Measurements from ENCODE around the gene TAC1.
"Not testable (repeated sequence)": the region's sequence is repeated elsewhere in the genome, so short reads cannot be mapped to it uniquely, and the experiment has no call there.

TAC1 gene, protein sequence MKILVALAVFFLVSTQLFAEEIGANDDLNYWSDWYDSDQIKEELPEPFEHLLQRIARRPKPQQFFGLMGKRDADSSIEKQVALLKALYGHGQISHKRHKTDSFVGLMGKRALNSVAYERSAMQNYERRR

DNA sequence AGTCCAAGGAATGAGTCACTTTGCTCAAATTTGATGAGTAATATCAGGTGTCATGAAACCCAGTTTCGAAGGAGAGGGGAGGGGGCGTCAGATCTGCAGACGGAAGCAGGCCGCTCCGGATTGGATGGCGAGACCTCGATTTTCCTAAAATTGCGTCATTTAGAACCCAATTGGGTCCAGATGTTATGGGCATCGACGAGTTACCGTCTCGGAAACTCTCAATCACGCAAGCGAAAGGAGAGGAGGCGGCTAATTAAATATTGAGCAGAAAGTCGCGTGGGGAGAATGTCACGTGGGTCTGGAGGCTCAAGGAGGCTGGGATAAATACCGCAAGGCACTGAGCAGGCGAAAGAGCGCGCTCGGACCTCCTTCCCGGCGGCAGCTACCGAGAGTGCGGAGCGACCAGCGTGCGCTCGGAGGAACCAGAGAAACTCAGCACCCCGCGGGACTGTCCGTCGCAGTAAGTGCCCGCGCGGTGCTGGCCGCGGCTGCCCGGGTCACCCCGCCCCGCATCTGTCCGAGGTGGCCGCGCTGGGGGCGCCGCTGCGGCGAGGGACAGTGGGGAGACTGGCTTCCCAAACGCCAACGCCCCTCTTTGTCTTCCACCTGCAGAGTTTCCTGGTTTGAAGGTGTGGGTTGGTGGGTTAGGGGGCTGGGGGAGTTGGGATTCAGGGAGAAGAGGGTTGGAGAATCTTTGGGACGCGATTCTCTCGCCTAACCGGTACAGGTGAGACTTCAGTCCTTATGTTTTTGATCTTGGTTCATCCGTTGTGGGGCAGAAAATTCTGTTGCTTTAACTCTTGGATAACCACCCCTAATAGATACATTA lies at the start of gene TAC1:
TSS of gene TAC1 (plus strand) at position 351 of the 829 bp plus-strand sequence. CDS start 527 bp downstream, outside the sequence.
- peak; percentile 61 for DNase-seq (ENCODE audit: low spot score)

DNA sequence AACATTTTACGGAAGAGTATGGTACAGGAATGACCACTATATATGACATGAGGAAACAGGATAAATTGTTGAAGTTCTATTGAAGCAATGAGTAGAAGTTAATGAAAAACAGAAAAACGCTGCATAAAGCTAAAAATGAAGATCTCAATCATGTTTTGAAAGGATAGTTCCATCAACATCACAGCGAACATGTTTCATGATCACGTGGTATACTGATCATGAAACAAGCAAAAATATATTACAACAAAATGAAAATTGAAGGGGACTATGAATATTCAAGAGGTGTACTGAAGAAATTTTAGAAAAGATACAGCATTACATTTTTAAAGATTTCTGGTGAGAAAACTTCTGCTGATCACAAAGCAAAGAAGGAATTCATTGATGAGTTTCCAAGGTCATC lies 45.9 kb upstream of the TAC1 start:
- no peak for DNase-seq (ENCODE audit: low spot score)

DNA sequence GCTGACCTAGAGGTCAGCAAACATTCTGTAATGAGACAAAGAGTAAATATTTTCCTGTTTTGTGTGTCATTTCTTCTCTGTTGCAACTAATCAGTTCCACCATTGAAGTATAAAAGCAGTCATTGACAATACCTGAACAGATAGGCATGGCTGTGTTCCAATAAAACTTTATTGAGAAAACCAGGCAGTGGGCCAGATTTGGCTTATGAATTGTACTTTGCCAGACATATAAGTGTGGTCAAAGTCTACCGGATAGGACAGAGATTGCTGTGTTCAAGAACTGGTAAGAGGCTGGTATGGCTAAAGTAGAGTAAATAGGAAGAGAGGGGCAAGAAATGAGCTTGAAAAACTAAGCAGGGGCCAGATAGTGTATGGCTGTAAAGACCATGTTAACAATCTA lies 38.3 kb upstream of the TAC1 start:
- DNase-seq (ENCODE audit: low spot score): no peak

DNA sequence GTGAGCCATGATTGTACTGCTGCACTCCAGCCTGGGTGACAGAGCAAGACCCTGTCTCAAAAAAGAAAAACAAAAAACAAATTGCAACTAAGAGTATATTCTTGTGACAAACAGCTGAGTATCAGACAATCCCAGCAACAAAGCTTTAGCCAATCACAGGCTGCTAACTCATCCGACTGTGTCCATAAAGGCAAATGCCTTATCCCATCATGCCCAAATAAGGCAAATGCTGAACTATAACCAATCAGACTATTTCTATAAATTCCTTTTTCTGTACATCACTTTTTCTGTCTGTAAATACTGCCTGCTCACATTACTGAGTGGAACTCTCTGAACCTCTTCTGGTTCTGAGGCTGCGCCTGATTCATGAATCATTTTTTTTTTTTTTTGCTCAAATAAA lies 37.5 kb upstream of the TAC1 start:
- no peak for DNase-seq (ENCODE audit: low spot score)

DNA sequence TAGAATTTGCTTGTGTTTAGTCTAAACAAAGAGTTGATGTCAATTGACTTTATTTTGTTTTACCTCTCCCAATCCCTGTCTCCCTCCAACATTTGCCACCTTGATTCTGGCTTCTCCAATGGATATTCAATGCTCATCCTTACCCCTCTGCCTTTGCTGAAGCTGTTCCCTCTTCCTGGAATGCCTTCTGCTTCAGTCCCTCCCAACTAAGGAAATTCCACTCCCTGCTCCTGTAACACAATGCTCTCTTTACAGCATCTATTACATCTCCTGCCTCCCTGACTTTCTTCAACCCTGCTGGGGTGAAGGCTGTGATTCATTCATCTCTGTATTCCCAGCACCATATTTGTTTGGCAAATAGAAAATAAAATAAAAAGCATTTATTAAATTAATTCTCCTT lies 34.5 kb upstream of the TAC1 start:
- DNase-seq (ENCODE audit: low spot score): peak; percentile 22

DNA sequence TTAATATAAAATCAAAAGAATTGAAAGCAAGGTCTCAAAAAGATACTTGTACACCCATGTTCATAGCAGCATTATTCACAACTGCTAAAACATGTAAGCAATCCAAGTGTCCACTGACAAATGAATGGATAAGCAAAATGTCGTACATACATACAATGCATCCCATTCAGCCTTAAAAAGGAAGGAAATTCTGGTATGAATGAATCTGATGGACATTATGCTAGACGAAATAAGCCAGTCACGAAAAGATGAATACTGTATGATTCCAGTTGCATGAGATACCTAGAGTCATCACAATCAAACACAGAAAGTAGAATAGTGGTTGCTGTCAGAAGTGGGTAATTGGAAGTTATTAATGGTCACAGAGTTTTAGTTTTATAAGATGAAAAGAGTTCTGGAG lies 9.5 kb upstream of the TAC1 start:
- no peak for DNase-seq (ENCODE audit: low spot score)

DNA sequence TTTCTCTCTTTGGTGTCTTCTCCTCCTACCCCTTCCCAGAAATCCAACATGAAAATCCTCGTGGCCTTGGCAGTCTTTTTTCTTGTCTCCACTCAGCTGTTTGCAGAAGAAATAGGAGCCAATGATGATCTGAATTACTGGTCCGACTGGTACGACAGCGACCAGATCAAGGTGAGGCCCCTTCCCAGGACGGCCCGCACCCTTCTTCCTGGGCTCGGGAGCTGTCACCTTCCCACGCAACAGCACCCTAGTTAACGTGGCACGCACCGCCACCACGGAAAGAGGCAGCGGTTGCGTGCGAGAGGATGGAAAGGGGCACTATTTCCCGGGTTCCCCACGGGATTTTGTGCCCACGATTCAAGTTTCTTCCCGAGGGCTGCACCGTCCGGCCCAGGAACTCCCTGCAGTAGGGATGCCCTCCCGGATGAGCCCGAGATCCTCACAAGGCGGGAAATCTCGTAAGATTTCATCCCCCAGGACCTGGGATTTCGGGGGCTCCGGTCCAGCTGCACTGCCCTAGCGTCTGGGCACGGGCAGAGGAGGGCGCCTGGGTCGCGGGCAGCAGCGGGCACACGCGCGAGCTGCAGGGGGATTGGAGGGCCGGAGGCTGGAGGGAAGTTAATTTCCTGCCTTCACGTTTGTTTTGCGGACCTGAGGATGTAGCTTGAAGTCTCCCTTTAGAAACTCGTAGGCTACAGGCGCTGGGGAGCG lies 834 bp downstream of the TAC1 start:
- peak; percentile 30 for DNase-seq (ENCODE audit: low spot score)

DNA sequence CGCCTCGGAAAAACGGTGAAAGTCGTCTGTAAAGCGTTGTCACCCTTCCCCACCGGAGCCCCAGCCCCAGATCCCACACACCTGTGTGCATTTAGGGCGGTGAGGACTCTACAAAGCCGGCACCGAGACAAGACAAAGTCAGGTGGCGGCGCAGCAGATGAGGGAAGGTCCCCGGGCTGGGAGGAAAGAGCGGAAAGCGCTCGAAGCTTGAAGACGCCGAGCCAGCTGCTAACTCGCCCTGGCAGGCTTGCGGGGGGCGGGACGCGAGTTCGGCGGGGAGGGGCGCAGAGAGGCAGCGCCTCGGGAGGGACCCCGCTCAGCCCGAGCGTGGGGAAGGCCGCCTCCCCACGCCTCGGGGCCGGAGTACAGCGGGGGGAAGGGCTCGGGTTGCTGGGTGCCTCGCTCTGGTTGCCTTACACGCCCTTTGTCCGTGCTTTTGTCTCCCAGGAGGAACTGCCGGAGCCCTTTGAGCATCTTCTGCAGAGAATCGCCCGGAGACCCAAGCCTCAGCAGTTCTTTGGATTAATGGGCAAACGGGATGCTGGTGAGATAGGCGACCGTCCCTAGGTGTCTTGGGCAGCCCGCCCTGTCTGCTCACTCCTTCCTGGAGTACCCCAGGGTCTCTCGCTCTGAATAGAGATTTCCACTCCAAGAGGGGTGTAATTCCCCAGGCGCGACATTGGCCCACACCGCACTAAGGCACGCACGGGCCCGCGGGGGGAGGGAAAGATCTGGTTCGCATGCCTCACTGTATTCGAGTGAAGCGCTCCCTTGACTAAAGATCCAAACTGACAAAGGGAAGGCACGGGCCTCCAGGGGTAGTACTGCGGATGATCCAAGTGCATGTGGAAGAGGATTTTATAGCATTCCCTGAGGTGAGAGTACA lies 1.6 kb downstream of the TAC1 start:
- DNase-seq (ENCODE audit: low spot score): peak; percentile 47

DNA sequence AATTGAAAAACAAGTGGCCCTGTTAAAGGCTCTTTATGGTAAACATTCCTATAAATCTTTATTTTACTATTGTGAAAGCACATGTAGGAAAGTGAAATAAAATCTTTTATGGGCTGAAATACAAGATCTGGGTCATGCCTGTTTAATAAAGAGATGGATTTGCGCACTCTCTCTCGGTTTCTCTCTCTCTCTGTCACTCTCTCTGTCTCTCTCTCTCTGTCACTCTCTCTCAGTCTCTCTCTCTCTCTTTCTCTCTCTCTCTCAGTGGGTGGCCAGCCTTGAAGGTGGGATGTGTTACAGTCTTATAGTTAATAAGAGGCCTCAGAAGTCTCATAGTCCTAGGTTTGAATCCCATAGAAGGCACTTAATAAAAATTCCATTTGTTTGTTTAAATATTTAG lies 2.4 kb downstream of the TAC1 start:
- DNase-seq (ENCODE audit: low spot score): no peak

DNA sequence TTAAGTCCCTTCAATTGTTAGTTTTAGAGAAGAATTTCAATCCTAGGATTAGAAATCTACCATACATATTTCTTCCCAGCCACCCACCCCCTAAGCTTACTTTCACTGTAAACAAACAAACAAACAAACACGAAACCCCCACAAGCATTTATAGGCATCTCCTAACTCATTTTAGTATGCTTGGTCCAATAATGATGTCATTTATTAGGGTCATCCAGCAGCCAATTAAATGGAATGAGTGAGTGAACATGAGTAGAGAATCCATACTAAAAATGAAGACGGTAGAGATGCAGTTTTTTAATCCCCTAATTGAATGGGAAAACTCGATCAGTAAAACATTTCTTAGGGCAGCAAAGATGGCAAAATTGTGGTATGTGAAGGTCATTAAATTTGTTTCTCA lies 3.2 kb downstream of the TAC1 start:
- no peak for DNase-seq (ENCODE audit: low spot score)

DNA sequence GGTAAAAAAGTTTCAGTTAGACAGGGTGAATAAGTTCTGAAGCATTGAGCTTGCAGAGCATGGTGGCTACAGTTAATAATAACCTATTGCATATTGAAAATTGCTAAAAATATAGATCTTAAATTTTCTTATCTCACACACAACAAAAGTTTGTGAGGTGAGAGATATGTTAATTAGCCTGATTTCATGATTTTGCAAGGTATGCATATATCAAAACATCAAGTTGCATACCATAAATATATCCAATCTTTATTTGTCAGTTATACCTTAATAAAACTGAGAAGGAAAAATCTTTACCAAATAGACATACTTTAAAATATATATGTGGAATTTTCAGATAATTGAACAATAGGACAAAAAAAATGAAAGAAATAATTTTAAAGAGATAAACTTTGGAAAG lies 16.6 kb downstream of the TAC1 start:
- DNase-seq (ENCODE audit: low spot score): no peak

DNA sequence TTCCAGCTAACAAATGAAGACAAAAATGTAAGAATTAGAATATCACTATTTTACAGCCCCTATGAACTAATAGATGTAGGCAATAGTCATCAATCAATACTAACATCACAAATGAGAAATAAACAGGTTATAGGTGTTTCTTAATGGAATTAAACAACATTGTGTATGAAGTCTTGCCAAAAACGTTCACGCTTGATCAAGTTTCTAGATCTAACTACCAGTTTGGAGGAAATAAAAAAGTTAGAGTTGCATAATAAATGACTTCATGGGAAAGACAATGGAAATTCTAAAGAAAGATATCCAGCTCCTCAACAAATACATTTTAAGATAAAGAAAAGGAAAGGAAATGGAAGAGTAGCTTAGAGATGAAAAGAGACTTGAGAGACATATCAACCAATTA lies 19.7 kb downstream of the TAC1 start:
- no peak for DNase-seq (ENCODE audit: low spot score)

DNA sequence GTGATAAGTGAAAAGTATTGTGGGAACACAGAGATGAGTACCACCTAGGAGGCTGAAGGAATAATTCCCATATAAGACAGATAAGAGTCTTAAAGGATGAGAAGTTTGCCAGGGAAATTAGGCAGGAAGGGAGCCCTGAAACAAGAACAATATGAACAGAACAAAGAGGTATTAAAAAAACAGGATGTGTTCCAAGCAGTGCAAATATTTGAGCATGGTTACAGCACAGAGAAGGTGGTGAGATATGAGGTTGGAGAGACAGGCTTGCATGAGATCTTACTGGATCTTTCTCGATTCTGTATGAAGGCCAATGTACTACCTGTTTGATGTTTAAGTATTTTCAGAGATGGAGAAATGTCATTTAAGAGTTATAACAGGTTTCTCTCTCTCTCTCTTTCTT lies 20.3 kb downstream of the TAC1 start:
- no peak for DNase-seq (ENCODE audit: low spot score)

DNA sequence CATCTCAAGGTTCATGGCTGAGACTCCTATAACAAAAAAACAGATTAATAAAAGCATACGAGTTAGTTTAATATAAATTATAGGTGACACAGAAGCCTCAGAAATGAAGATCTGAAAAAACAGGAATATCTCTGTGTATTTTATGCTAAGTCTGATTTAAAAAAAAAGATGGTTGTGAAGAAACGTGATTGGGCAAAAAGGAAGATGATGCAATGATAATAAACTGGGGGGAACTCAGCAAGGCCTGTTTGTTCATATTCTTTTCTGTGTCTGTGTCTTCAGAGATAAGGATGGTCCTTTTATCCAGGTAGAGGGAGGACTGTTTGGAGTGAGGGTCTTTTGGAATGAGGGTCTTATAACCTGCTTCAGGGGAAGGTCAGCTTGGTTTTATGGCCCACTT lies 25.9 kb downstream of the TAC1 start:
- DNase-seq (ENCODE audit: low spot score): no peak

DNA sequence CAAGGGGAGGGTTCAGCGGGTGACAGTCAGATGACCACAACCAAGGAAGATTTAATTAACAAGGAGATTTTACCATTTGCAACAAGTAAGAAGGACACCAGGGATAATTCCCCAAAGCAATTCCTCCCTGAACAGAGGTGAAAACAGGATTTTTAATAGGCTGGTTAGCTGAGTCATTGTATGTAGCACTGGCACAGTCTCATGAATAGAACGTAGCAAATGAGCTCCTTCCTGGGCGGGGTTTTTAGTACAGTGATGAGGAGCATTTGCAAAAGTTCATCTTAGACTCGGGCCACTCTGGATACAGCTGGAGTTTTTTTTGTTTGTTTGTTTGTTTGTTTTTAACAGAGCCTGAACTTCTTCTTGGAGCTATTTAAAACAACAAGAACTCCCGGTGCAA lies 39.0 kb downstream of the TAC1 start:
- no peak for DNase-seq (ENCODE audit: low spot score)

DNA sequence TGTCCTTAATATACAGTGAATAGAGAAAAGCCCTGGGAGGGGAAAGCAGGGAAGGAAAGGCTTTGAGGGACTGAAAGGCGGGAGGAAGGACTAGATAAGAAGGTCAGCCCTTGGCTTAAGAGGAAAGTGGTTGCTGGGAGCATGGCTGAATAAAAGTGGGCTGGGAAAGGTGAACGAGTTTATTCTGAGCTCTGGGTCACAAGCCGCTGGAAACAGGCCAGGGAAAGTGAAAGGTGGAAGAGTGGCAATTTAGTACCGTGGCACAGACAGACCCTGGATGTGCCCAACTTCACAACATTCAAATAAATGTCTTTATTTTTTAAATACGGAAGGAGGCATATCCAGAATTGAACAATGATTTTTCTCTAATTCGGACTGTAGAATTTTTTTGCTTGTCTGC lies 39.7 kb downstream of the TAC1 start:
- DNase-seq (ENCODE audit: low spot score): no peak

DNA sequence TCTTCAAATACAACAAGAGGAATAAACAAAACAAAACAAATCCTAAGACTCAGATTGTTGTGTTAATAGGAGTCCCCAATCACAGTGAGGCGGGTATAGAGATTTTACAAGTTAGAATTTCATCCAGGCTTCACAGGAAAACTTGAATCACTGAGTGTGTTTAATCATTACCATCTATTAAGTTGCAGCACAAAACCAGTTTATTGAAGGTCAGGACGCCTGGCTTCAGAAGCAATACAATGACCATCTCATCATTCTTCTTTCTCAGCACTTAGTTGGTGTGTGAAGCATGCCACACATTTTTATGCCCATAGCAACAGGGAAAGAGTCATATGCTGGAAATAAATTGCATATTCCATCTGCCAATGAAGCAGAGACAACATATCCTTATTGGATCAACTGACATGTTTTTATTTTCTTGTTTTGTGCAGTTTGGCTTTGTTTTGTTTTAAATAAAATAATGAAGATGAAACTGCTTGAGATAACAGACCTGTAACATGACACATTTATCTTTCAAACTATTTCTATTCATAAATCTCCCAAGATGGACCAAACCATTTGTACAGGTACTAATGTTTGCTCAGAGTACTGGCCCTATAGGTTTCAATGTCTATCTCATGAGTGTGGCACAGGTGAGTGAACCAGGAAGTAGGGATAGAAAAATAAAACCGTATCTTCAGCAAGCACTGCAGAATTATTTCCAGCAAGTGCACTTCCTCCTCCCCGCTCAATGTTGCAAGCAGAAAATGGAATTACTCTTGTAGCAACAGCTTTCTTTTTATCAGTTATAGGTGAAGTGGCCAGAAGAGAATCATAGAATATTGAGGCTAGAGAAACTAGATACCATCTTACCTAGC lies 40.4 kb downstream of the TAC1 start:
- DNase-seq (ENCODE audit: low spot score): no peak

DNA sequence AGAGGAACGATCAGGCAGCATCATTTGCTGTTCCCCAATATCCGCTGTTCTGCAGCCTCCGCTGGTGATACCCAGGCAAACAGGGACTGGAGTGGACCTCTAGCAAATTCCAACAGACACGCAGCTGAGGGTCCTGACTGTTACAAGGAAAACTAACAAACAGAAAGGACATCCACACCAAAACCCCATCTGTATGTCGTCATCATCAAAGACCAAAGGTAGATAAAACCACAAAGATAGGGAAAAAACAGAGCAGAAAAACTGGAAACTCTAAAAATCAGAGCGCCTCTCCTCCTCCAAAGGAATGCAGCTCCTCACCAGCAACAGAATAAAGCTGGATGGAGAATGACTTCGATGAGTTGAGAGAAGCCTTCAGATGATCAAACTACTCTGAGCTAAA lies 54.5 kb downstream of the TAC1 start:
- not testable (repeated sequence) for DNase-seq (ENCODE audit: low spot score)

All from iPS-NIHi11 (cell line).